Stimulated activated CD4-positive, alpha-beta T cell treated with anti-CD3 and anti-CD28 coated beads, Interleukin-12 subunit alpha, Interleukin-12 subunit beta, amount 100 ng/mL, for 4 hours (primary cell): ENCODE results near the gene COL25A1.

Experiments
- DNase-seq: peaks from one replicate; pipeline ENCODE4 v3.0.0-alpha.2; 2020

COL25A1 gene

GRCh38 chr4:108839333-108839732 is 463.1 kb downstream of the COL25A1 start:
- no peak for DNase-seq

GRCh38 chr4:108838451-108838850 is 464.0 kb downstream of the COL25A1 start:
- no peak for DNase-seq

- no peak for DNase-seq
These were observed 467.5 kb downstream of the COL25A1 start for GRCh38 chr4:108834835-108835384.

GRCh38 chr4:108834166-108834834 is 468.2 kb downstream of the COL25A1 start:
- DNase-seq = no peak

GRCh38 chr4:108833046-108833445 is 469.4 kb downstream of the COL25A1 start:
- no peak for DNase-seq

GRCh38 chr4:108831886-108832285 is 470.6 kb downstream of the COL25A1 start:
- DNase-seq = no peak

- no peak for DNase-seq
These were observed 471.2 kb downstream of the COL25A1 start for GRCh38 chr4:108831291-108831690.

GRCh38 chr4:108830509-108831244 is 471.8 kb downstream of the COL25A1 start:
- DNase-seq = no peak

GRCh38 chr4:108829966-108830492 is 472.4 kb downstream of the COL25A1 start:
- no peak for DNase-seq

- no peak for DNase-seq
These were observed 473.8 kb downstream of the COL25A1 start for GRCh38 chr4:108828620-108829019.

GRCh38 chr4:108825737-108826136 is 476.7 kb downstream of the COL25A1 start:
- no peak for DNase-seq

GRCh38 chr4:108821351-108821930 is 481.0 kb downstream of the COL25A1 start:
- no peak for DNase-seq

GRCh38 chr4:108820492-108821350 is 481.7 kb downstream of the COL25A1 start:
- DNase-seq = no peak

- no peak for DNase-seq
These were observed 488.1 kb downstream of the COL25A1 start for GRCh38 chr4:108814326-108814725.

- no peak for DNase-seq
These were observed 489.2 kb downstream of the COL25A1 start for GRCh38 chr4:108813261-108813660.

GRCh38 chr4:108811486-108811885 is 491.0 kb downstream of the COL25A1 start:
- DNase-seq = no peak

- no peak for DNase-seq
These were observed 492.4 kb downstream of the COL25A1 start for GRCh38 chr4:108810087-108810486.

- DNase-seq = no peak
These were observed 497.7 kb downstream of the COL25A1 start for GRCh38 chr4:108804648-108805273.

GRCh38 chr4:108799306-108799705 is 503.2 kb downstream of the COL25A1 start:
- no peak for DNase-seq

GRCh38 chr4:108796173-108796572 is 506.3 kb downstream of the COL25A1 start:
- DNase-seq = no peak

GRCh38 chr4:108795733-108796132 is 506.7 kb downstream of the COL25A1 start:
- no peak for DNase-seq

GRCh38 chr4:108794136-108794535 is 508.3 kb downstream of the COL25A1 start:
- no peak for DNase-seq
